ENCODE measurements around the gene TERT.

GRCh38 chr5:1294206-1294834, 548 bp downstream of the TERT start:
- TF ChIP-seq CTCF (IDR thresholded peaks at IDR 0.05; ENCODE audit: poor library complexity, severe bottlenecking) (no peak), REST (IDR thresholded peaks at IDR 0.05; ENCODE audit: borderline replicate concordance) (no peak), TAF1 (IDR thresholded peaks at IDR 0.05; ENCODE audit: low read depth) (no peak)

Measured in neural cell (in vitro differentiated cells).